NCI-H1105 (cell line): ENCODE measurements around the gene NDOR1.

Experiments
- DNase-seq: peaks from one replicate; lab custom pipeline; 2025; lab: John Stamatoyannopoulos, UW

NDOR1 gene

GRCh38 chr9:137183980-137184595 is 21.4 kb upstream of the NDOR1 start:
- no peak for DNase-seq

GRCh38 chr9:137184881-137185660 is 20.4 kb upstream of the NDOR1 start:
- no peak for DNase-seq

- DNase-seq, result no peak
Measured at GRCh38 chr9:137185921-137186320, 19.6 kb upstream of the NDOR1 start.

GRCh38 chr9:137186385-137186784 is 19.1 kb upstream of the NDOR1 start:
- DNase-seq, result no peak

- DNase-seq, result no peak
Measured at GRCh38 chr9:137187386-137187785, 18.1 kb upstream of the NDOR1 start.

- no peak for DNase-seq
Measured at GRCh38 chr9:137188086-137188489, 17.4 kb upstream of the NDOR1 start.

GRCh38 chr9:137188490-137189296 is 16.8 kb upstream of the NDOR1 start, which contains the start of the genes ANAPC2 and SSNA1:
TSS of gene ANAPC2 (minus strand) at chr9:137188560. CDS start at chr9:137188532, 28 bp downstream.
TSS of gene SSNA1 (plus strand) at chr9:137188676. CDS start at chr9:137188727, 51 bp downstream.
- peak; percentile 85 for DNase-seq

- no peak for DNase-seq
Measured at GRCh38 chr9:137189297-137190295, 15.9 kb upstream of the NDOR1 start.

GRCh38 chr9:137190315-137190856 is 15.1 kb upstream of the NDOR1 start:
- DNase-seq, result no peak

- no peak for DNase-seq
Measured at GRCh38 chr9:137191245-137191644, 14.3 kb upstream of the NDOR1 start.

- DNase-seq, result no peak
Measured at GRCh38 chr9:137191691-137192447, 13.6 kb upstream of the NDOR1 start.

GRCh38 chr9:137192448-137192780 is 13.1 kb upstream of the NDOR1 start:
- no peak for DNase-seq

GRCh38 chr9:137192859-137193258 is 12.6 kb upstream of the NDOR1 start:
- no peak for DNase-seq

GRCh38 chr9:137193771-137194170 is 11.7 kb upstream of the NDOR1 start:
- no peak for DNase-seq

GRCh38 chr9:137194388-137194787 is 11.1 kb upstream of the NDOR1 start:
- no peak for DNase-seq

- peak; percentile 73 for DNase-seq
Measured at GRCh38 chr9:137194909-137195308, 10.6 kb upstream of the NDOR1 start.

- peak; percentile 96 for DNase-seq
Measured at GRCh38 chr9:137195525-137196220, 9.8 kb upstream of the NDOR1 start.

GRCh38 chr9:137198051-137198901 is 7.2 kb upstream of the NDOR1 start:
- DNase-seq, result no peak

GRCh38 chr9:137198902-137199283 is 6.6 kb upstream of the NDOR1 start:
- DNase-seq, result no peak
